PC-9 (cell line): ENCODE results near the gene RORC.
"Not testable (repeated sequence)": the region's sequence is repeated elsewhere in the genome, so short reads cannot be mapped to it uniquely, and the experiment has no call there.

Experiments
- CTCF ChIP-seq: fragments of 200-600 bp; sonication (generic); conservative IDR thresholded peaks from 2 replicates; pipeline ENCODE4 v1.6.1; 2017; ENCODE audit warnings: mixed run types, antibody characterized with exemption, mild to moderate bottlenecking, moderate library complexity
- EZH2 ChIP-seq: fragments of 200-600 bp; sonication (generic); IDR thresholded peaks from 2 replicates; pipeline ENCODE4 v1.8.0; 2017; ENCODE audit warnings: antibody characterized with exemption, low read depth

DNA sequence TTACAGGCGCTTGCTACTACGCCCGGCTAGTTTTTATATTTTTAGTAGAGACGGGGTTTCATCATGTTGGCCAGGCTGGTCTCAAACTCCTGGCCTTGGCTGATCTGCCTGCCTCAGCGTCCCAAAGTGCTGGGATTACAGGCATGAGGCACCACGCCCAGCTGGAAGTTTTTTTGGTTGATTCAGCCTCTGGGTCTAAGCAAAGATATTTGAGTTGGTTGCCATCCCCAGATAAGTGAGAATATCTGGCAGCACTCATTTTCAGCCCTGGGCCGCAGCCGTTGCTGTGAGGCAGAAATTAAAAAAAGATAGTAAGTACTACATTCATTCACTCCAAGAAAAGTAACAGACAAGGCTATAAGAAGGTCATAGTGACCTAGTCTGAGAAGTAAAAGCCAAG is 23.9 kb upstream of the RORC start:
- TF ChIP-seq CTCF, EZH2: not testable (repeated sequence)
